ENCODE data around the gene HTRA3.
"Not testable (repeated sequence)": the region's sequence is repeated elsewhere in the genome, so short reads cannot be mapped to it uniquely, and the experiment has no call there.

Gene HTRA3

DNA sequence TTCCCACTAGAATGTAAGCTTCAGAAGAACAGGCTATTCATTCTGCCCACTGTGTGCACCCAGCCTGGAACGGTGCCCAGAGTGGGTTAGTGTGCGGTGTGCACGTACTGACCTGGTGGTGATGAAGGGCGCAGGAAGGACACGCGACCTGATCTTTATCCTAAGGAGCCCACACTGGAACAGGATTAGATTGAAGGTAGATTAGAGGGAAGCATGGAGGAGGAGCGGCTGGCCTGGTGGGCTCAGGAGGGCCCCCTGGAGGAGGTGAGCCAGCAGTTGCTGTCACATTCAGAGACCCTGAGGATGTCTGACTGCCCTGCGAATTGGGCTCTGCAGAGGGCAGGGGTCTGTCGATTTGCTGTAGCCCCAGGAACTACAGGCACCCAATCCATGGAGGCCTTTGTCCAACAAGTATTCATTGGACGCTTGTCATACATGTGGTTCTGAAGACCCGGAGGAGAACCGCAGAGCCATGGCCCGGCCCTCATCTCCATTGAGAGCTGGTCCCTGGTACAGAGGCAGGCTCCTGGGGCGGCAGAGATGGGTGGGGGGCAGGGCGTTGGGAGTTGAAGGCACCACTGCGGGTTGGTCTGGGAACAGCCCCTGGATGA, 73.2 kb downstream of the HTRA3 start:
- peak; percentile 76 for DNase-seq (ENCODE audit: low read depth, low spot score)

DNA sequence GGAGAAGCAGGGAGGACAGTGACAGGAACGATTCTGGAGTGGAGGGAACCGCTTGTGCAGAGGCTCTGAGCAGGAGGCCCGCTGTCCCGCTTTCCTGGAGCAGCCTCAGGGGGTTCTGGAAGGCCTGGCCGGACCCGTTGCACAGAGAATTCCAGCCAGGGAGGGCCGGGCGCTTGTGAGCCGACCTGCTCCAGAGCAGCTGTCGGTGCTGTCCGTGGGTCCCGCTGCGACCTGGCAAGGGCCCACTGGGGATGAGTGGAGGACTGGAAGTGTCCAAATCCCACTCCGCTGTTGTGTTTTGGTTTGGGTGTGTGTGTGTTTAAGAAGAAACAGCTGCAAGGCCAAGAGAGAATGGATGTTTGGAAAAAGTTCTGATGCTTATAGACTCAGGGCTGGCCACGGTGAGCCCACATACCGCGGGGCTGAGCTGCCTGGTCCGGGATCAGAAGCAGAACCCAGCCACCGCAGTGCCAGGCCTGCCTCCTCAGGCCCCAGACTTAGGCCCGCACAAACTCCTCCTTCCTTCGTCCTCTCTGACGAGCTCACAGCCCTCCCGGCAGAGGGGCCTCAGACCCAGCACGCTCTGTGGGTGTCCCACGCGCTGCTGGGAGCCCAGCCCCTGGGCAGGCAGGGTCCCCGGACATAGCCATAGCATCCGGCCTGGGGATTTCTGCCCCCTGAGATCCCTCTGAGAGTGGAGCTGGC, 73.9 kb downstream of the HTRA3 start:
- no peak for DNase-seq (ENCODE audit: low read depth, low spot score)

DNA sequence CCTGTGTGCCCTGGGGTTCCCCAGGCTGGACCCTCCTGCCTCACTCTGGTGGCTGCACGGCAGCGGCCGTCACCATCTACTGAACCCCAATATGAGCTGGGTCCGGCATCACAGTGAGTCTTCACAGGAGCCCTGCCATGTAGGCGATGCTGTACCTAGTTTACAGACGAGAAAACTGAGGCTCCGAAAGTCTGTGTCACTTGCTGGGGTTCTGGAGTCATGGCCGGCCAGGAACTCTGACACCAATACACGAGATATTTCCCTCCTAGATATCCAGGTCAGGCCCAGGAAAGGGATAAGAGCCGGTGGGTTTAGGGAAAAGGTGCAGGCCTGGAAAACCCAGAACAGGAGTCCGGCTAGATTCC, 74.4 kb downstream of the HTRA3 start:
- no peak for DNase-seq (ENCODE audit: low read depth, low spot score)

DNA sequence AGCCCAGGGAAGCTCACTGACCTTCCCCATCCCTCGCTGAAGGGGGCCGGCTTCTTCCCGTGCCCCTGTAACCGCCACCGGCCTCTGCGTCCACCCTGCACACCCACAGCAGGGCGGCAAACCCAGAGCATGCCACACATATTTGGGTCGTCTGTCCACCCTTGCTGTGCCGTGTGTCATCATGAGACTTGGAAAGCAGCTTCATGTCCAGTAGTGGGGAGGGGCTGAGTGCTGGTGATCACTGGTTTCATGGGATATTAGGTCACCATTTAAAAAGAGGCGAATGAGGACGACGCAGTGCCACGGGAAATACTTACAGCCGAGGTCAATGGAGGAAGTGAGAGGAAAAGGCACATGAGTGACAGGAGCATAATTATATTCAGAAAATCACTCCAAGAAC, 74.8 kb downstream of the HTRA3 start:
- DNase-seq (ENCODE audit: low read depth, low spot score), result no peak

DNA sequence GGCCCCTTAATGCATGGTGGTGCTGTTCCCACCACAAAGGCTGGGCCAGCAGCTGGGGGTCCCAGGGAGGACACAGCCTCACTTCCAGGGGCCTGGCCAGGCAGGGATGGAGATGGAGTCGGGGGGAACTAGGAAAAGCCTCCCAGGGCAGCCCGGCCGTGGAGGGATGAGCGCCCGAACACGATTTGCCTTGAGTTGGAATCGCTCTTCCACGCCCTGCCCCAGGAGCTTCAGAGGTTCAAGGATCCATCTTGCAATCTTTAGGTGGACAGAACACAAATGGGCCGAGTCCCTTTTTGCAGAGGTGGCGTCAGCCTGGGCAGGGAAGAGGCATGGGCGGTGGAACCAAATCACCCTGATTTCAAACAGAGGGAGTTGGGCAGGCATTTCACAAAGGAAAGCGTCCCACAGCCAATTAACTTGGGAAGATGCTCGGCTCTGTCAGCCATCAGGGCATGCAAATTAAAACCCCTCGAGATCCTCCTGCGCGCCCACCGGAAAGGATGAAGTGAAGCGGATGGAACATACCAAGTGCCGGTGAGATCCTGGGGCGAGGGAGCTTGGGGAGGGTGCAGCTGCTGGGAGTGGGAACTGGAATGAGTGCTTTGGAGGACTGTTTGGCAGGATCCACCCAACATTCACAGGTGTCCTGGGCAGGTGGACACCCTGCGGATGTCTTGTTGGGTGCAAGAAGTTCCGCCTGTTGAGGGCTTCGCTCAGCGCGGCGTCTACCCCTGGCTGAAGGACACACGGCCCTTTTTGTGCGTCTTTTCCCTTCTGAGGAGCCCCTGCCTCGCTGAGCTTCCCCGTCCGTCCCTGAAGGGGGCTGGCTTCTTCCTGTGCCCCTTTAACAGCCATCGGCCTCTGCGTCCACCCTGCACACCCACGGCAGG, 75.7 kb downstream of the HTRA3 start:
- no peak for DNase-seq (ENCODE audit: low read depth, low spot score)

DNA sequence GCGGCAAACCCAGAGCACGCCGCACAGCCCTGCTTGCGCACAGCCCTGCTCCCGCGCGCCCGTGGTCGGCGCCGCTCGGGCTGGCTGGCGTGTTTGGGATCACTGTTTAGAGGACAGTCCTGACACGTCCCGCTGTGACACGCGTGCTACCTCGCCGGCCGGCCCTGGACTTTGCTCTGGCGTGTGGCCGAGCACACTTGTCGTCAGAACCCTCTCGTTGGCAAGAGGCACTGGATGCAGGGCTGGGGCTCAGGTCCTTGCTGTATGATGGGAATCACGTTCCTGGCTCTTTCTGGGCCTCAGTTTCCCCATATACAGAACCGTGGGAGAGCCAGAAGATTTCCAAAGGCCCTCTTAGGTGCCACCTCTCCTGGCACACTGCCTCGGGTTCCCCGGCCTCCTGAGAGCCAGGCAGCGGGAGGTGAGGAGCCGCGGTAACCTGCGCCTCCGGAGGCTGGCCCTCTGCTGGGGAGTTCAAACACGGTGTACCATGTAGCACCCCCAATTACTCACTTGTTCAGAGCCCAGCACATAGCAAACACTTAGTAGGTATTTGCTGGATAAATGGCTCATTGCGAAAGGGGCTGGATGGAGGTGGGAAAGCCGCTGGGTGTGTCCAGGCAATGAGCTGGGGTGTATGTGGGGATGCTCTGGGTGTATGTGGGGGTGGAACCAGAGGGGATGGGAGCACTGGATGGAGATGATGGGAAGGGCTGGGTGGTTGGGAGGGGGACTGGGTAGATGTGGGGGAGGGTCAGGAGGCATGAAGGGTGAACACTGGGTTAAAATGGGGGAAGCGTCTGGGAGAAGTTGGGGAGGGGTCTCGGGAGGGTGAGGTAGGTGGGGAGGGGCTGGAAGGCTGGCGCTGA, 76.6 kb downstream of the HTRA3 start:
- DNase-seq (ENCODE audit: low read depth, low spot score), result no peak

DNA sequence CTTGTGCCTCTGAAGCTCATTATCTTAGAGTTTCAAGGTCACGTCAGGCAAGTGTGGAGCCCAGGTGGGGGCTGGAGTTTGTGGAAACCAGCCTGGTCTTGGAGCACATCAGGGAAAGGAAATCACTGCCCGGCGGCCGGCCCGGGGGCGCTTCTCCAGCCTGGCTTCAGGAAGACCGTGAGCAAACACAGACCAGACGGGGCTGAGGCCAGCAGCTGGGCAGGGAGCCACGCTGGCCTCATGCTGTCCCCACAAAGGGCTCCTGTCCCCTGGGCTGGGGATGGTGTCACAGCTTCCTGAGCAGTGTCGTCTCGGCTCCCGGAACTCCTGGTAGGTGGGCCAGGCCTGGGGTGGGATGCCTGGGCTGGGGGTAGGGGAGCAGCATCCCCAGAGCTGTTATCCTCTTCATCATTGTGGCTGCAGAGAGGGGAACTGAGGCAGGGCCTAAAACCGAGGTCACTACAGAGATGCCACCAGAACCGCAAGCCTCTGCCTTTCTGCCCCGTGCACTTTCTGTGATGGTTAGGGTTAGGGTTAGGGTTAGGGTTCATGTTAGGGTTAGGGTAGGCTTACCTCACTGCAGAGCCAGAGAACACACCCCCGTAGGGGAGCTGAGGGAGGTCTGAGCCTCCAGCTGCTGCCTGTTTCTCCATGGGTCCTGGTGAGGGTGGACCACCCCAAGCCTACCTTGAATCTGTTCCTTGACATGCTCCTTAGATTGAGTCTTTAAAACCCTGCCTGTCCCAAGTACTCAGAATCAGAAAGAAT, 77.5 kb downstream of the HTRA3 start:
- no peak for DNase-seq (ENCODE audit: low read depth, low spot score)

DNA sequence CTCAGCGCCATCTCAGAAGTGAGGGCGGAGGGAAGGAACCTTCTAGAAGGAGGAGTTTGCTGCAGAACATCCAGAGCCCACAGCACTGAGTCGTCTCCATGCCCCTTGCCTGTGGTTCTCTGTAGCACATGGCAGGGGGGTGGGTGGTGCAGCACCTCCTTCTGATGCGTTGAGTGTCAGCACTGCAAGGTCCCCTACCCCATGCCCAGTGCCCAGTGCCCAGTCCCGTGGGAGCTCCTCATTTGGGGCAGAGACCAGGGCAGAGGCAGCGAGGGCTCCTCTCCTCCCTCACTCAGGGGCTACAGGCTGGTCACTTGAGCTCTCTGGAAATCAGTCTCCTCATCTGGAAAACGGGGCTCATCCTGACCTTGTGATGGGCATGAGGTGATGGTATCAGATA, 78.1 kb downstream of the HTRA3 start:
- no peak for DNase-seq (ENCODE audit: low read depth, low spot score)

DNA sequence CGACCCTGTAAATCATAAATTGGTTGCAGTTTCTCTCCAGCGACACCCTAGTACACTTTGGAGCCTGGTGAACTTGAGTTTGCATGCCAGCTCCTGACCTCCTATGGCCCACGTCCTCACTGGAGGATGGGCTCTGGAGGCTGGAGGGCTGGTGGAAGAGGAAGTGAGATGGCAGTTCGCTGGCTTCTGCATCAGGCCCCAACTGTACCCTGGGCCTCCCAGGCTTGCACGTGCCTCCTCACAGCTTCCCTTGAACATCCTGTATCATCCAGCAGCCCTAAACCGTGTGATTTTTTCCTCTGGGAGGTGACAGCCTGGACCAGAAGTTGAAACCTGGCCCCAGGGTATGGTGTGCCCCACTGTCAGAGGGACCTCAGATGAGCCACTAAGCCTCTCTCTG, 78.5 kb downstream of the HTRA3 start:
- no peak for DNase-seq (ENCODE audit: low read depth, low spot score)

DNA sequence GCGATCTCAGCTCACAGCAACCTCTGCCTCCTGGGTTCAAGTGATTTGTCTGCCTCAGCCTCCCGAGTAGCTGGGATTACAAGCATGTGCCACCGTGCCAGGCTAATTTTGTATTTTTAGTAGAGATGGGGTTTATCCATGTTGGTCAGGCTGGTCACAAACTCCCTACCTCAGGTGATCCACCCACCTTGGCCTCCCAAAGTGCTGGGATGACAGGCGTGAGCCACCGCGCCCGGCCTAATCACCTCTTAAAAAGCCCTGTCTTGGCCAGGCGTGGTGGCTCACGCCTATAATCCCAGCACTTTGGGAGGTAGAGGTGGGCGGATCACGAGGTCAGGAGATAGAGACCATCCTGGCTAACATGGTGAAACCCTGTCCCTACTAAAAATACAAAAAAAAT, 79.7 kb downstream of the HTRA3 start:
- not testable (repeated sequence) for DNase-seq (ENCODE audit: low read depth, low spot score)

DNA sequence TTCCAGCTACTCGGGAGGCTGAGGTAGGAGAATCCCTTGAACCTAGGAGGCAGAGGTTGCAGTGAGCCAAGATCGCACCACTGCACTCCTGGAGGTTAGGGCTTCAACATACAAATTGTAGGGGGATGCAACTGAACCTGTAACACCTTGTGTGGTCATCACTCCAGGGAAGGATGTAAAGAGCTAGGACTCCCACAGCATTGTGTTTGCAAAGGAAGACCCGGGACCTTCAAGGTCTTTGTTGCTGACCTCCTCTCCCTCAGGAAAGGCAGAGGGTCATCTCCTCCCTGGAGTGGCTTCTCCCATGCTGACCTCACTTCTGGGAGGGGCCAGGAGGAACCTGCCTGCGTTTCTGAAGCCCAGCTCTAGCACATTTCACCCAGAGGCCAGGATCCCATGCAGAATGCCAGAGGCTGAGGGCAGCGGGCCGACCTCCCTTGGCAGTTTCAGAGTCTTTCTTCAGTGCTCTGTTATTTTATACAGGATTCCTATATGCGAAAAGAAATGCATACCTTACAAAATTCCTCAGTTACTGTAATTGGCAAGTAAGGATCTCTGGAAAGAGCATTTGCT, 80.2 kb downstream of the HTRA3 start:
- DNase-seq (ENCODE audit: low read depth, low spot score), result no peak

DNA sequence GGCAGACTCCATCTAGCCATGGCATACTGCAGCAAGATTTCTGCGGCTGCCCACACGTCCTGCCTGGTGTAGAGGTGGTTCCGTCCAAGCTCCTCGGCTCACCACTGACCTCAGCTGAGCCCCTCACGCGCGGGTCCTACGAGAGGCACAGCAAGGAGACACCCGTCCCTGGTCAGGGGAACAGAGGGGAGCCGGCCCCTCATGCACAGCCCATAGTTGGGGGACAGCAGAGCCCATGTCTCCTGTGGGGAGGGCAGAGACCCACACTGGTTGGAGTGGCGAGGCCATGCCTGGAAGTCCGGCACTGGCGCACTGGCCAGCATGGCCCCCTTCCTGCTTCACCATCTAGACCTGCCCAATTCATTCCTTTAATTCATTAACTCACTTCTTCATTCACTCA, 80.8 kb downstream of the HTRA3 start:
- DNase-seq (ENCODE audit: low read depth, low spot score), result no peak

DNA sequence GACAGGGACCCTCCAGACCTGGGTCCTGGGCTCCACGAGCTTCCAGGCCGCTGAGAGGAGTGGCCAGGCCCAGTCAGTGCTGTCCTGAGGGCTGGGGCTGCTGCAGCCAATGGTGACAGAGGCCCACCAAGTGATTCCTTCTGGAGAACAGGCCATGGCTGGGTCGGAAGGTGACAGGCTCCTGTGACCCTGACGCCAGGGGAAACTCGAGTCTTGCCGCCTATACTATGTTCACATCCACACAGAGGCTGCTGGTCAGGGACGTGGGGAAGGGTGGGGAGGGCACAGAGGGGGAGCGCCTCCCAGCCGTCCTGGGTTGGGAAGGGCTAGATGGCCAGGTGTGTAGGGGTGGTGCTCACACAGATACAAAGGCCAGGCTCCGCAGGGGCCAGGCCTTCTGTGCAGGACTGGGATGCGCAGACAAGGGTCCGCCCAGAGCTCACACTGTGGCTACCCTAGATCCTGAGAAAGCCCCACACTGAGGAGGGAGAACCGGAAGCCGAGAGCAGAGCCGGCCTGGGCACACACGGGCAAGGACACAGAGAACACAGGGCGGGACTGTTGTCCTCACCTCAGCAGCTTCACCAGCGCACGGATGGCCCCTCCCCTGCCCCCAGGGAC, 81.4 kb downstream of the HTRA3 start:
- no peak for DNase-seq (ENCODE audit: low read depth, low spot score)

DNA sequence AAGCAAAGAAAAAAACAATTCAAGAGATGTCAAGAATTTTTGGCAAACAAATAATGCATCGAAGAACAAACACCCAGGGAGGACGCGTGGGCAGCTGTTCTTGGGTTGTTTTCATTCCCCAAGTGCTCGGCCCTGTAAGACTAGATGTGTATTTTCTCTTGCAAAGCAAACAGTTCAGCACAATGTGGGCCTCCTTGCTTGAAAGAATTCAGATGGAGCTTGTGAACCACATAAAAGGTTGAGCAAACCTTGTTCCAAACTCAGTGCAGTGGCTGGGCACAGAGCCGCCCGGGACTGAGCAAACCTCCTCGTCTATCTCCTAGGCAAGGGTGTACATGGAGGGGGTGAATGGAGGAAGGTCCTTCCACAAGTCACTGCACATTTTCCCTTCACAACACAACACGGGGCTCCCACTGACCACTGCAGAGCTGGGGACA, 82.4 kb downstream of the HTRA3 start:
- no peak for DNase-seq (ENCODE audit: low read depth, low spot score)

DNA sequence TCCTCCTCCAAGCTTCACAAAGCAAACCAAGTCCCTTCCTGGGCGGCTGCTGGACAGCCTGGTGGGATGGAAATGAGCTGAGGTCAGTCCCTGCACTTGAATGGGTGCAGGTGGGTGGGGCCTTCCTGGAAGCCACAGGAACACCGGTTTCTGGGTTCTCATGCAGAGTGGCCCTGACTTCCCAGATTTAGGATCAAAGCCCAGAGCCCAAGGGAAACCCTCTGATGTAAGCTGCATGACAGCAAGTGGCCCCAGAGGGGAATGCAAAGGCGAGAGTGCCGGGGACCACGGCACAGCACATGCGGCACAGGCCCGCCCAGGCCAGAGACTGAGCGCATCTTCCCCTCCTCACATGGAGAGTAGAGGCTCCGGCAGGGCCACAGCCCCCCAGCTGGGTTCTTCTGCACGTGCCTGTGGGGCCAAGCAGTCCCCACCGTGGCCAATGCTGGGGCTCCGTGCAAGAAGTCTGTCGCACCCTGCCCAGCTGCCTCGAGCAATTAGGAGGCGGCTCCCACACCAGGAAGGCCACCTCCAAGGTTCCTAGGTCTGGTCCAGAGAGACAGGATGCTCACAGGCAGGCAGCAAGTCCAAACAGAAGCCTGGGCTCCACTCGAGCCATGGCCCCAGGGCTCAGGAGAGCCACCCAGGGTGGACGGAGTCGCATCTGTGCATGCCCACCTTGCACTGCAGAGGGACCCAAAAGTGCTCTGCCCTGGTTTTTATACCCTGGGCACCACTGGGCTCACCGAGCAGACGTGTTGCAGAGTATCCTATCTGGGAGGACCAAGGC, 83.0 kb downstream of the HTRA3 start:
- DNase-seq (ENCODE audit: low read depth, low spot score), result no peak

DNA sequence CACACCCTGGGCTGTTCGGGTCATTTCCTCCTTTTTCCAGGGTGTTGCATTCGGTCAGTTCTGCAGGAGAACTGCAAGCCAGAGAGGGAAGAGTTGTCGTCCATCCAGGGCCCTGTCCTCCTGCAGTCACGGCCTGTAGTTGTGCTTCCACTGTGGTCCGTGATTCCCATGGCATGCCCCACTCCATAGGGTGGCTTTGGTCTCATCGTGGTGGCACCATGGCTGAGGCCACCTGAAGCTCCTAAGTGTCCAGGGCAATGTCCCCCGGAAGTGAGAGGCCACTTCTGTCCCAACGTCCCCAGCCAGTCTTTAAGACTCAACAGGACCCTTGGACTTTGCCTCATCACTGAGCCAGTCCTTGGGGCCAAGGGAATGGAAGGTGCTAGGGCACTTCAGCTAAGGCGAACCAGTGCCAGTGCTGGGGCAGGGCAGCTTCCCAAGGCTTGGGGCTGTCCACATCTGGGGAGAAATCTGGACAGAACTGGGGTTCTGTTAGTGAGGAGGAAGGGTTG, 83.7 kb downstream of the HTRA3 start:
- no peak for DNase-seq (ENCODE audit: low read depth, low spot score)

DNA sequence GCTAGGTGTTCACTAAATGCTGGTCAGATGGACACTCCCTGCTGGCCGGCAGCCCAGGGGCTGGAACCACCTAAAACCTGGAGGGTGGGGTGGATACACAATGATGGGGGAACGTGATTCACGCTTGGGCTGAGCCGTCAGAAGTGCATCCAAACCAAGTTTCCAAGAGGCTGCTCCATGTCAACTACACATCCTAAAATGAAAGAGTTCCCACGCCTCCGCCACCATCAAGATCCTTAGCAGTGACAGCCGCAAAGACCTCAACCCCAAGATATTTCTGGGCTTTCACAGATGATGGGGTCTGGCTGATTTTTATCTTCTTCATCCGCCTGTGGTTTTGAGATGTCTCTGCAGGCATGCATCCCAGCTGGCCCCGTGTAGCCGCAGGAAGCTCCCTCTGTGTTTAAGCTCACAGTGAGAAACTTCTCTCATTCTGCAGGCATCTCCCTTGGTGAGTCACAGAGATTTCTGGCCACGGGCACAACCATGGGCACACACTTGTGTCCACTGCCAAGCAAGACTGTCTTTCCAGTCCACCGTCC, 84.4 kb downstream of the HTRA3 start:
- no peak for DNase-seq (ENCODE audit: low read depth, low spot score)

DNA sequence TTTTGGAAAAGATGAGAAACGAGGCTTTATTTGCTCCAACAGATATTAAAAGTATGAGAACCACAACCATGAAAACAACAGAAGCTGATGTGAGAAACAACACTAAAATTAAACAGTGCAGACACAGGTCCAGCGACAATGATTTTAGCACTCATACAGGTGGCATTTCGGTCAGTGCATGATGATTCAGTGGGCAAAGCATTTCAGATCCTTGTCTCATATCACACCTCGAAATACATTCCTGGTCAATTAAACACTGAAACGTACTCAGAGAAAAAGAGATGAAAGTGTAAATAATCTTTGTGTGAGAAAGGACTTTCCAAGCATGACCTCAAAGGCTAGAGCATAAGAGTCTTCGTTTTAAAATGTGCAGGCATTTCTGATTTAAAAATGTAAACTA, 85.8 kb downstream of the HTRA3 start:
- DNase-seq (ENCODE audit: low read depth, low spot score), result no peak
